ENCODE results near the gene RSBN1.

RSBN1 gene

DNA sequence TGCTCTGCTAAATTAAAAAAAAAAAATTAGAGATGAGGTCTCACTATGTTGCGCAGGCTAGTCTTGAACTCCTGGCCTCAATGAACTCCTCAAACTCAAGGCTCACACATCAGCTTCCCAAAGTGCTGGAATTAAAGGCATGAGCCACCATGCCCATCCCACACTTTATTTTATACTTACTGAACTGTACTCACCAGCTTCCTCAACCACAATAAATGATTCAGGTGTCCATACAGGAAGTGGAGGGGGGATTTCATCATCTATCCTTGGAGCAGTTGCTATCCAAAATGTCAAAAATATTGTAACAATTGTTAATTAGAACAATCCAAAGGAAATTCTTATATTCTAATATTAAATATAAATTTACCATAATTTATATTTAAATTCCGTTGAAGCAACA, 22.4 kb upstream of the RSBN1 start:
- Histone ChIP-seq H3K36me3 (ENCODE audit: insufficient read depth, low read length) (peaks cover 56% of the 10 kb centered on the region), H3K4me3 (ENCODE audit: low read depth, low read length, poor library complexity, severe bottlenecking) (no peak overlapping the region), H3K9me3 (ENCODE audit: low read length) (no peaks in the 10 kb centered on the region)

DNA sequence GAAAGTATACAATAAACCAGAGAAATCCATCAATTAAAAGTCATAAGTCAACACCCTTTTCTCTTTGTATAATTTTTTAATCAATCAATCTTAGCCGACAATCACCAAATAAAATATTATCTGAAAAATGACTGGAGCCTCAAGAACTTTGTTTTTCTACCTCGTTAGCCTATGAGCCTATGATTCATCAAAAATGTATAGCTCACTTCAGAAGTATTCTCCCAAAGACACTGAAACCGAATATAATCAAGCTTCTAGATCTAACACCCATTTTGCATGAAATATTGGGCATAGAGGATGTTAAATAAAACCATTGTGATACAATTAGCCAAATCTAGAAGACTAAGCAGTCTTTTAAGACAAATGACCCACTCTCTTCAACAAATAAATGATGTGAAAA, 17.8 kb upstream of the RSBN1 start:
- H3K27me3 ChIP-seq (ENCODE audit: insufficient read depth, low read length), result no peaks in the 10 kb centered on the region
- no peaks in the 10 kb centered on the region for H3K9me2 ChIP-seq (ENCODE audit: low read depth, low read length)
- H3K79me2 ChIP-seq (ENCODE audit: insufficient read depth, low read length), result no peaks in the 10 kb centered on the region
- peaks cover 61% of the 10 kb centered on the region for H3K36me3 ChIP-seq (ENCODE audit: insufficient read depth, low read length)
- no peak overlapping the region for H3K4me2 ChIP-seq (ENCODE audit: low read length)
- no peaks in the 10 kb centered on the region for H4K20me1 ChIP-seq (ENCODE audit: insufficient read depth, low read length)
- H2AFZ ChIP-seq (ENCODE audit: low read length), result no peak overlapping the region
- no peaks in the 10 kb centered on the region for H3K9me3 ChIP-seq (ENCODE audit: low read length)
- no peak overlapping the region for H3K4me3 ChIP-seq (ENCODE audit: low read depth, low read length, poor library complexity, severe bottlenecking)
- H3K27ac ChIP-seq (ENCODE audit: low read depth, low read length, poor library complexity, severe bottlenecking), result no peak overlapping the region
- TF ChIP-seq, protein P1, sequence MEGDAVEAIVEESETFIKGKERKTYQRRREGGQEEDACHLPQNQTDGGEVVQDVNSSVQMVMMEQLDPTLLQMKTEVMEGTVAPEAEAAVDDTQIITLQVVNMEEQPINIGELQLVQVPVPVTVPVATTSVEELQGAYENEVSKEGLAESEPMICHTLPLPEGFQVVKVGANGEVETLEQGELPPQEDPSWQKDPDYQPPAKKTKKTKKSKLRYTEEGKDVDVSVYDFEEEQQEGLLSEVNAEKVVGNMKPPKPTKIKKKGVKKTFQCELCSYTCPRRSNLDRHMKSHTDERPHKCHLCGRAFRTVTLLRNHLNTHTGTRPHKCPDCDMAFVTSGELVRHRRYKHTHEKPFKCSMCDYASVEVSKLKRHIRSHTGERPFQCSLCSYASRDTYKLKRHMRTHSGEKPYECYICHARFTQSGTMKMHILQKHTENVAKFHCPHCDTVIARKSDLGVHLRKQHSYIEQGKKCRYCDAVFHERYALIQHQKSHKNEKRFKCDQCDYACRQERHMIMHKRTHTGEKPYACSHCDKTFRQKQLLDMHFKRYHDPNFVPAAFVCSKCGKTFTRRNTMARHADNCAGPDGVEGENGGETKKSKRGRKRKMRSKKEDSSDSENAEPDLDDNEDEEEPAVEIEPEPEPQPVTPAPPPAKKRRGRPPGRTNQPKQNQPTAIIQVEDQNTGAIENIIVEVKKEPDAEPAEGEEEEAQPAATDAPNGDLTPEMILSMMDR (IDR thresholded peaks at IDR 0.05; ENCODE audit: low read length), result no peak
- no peak for TF ChIP-seq EZH2 (IDR thresholded peaks at IDR 0.05; ENCODE audit: borderline replicate concordance, low read length)
- H3K4me1 ChIP-seq (ENCODE audit: insufficient read depth, low read length, severe bottlenecking), result no peaks in the 10 kb centered on the region
- no peak overlapping the region for H3K9ac ChIP-seq (ENCODE audit: low read length)
- H3F3A ChIP-seq (ENCODE audit: insufficient read depth, low read length), result no peaks in the 10 kb centered on the region

More for the DNA sequence above, 22.4 kb upstream of the RSBN1 start:
- TF ChIP-seq EZH2 (IDR thresholded peaks at IDR 0.05; ENCODE audit: borderline replicate concordance, low read length), result no peak
- TF ChIP-seq, protein P1 (IDR thresholded peaks at IDR 0.05; ENCODE audit: low read length), result no peak
- H2AFZ ChIP-seq (ENCODE audit: low read length), result no peak overlapping the region
- no peak overlapping the region for H3K4me2 ChIP-seq (ENCODE audit: low read length)
- H3K9me2 ChIP-seq (ENCODE audit: low read depth, low read length), result no peaks in the 10 kb centered on the region
- no peak overlapping the region for H3K27ac ChIP-seq (ENCODE audit: low read depth, low read length, poor library complexity, severe bottlenecking)
- no peaks in the 10 kb centered on the region for H3K27me3 ChIP-seq (ENCODE audit: insufficient read depth, low read length)
- H3F3A ChIP-seq (ENCODE audit: insufficient read depth, low read length), result 0 out of 2 replicates have a peak, but pooled peaks cover 6% of the 10 kb centered on the region
- H3K9ac ChIP-seq (ENCODE audit: low read length), result no peak overlapping the region
- H3K79me2 ChIP-seq (ENCODE audit: insufficient read depth, low read length), result no peaks in the 10 kb centered on the region
- no peaks in the 10 kb centered on the region for H4K20me1 ChIP-seq (ENCODE audit: insufficient read depth, low read length)
- no peaks in the 10 kb centered on the region for H3K4me1 ChIP-seq (ENCODE audit: insufficient read depth, low read length, severe bottlenecking)

DNA sequence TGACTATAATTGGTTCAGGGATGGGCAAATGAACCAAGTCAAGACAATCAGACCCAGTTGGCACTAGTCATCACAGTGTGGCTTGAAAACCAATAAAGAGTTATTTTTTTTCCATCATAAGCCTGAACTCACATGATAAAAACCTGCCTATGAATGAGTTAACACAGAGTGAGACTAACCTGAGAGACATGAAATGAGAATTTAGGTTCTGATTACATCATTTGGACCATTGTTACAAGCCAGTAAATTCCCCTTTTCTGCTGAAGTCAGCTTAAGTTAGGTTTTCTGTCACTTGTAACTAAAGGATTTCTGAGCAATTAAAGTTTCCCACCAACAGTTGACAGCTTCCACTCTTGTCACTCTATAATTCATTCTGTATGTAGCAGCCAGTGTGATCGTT, 9.6 kb upstream of the RSBN1 start:
- Histone ChIP-seq H4K20me1 (ENCODE audit: insufficient read depth, low read length) (no peaks in the 10 kb centered on the region), H3K9me2 (ENCODE audit: low read depth, low read length) (no peaks in the 10 kb centered on the region), H3K4me1 (ENCODE audit: insufficient read depth, low read length, severe bottlenecking) (no peaks in the 10 kb centered on the region), H3K4me2 (ENCODE audit: low read length) (no peak overlapping the region), H3K9me3 (ENCODE audit: low read length) (no peaks in the 10 kb centered on the region), H3K27me3 (ENCODE audit: insufficient read depth, low read length) (no peaks in the 10 kb centered on the region), H3K27ac (ENCODE audit: low read depth, low read length, poor library complexity, severe bottlenecking) (no peak overlapping the region), H3K4me3 (ENCODE audit: low read depth, low read length, poor library complexity, severe bottlenecking) (no peak overlapping the region), H3K9ac (ENCODE audit: low read length) (no peak overlapping the region), H3F3A (ENCODE audit: insufficient read depth, low read length) (no peaks in the 10 kb centered on the region), H3K79me2 (ENCODE audit: insufficient read depth, low read length) (no peaks in the 10 kb centered on the region), H2AFZ (ENCODE audit: low read length) (no peak overlapping the region), H3K36me3 (ENCODE audit: insufficient read depth, low read length) (peaks cover 65% of the 10 kb centered on the region)
- TF ChIP-seq, protein P1 (IDR thresholded peaks at IDR 0.05; ENCODE audit: low read length), result no peak
- TF ChIP-seq EZH2 (IDR thresholded peaks at IDR 0.05; ENCODE audit: borderline replicate concordance, low read length), result no peak
